ENCODE results near the gene OVCA2.

DNA sequence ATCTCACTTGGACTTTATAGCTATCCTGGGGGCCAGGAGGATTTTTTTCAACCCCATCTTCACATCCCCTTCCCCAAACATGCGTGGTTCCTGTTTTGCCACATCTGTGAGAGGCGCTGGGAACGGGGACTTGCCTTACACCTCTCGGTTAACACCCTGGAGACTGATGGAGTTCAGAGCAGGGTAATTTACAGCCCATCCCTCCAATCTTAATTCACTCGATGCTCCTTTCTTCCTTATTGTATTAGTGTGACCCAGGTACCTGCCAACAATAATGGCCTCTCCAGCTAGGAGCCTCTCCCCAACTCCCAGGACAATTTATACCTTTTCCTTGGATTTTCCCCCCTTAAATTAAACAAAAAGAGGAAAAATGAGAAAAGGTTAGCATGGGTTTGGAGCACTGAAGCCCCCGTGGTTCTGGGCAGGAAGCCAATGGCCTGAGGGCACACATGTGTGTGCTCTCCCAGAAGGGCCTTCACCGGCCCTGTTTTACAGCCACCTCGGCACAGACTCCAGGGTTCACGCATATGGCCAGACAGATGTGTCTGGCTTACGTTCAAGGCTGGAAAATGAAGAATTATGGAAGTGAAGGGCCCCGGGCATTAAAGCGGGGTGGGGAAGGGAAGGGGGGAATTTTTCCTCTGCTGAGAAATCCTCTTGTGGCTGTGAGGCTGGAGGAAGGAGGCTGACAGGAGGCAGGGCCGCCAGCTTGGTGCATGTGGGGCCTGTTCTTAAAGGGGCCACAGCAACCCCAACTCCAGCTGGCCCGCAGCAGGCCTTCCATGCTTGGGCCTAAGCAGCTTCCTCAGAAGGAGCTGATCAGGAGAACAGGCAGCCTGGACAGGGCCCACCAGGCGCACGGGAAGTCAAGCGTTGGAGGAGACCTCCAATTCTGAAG, 34.5 kb downstream of the OVCA2 start:
- TF ChIP-seq, protein P1, sequence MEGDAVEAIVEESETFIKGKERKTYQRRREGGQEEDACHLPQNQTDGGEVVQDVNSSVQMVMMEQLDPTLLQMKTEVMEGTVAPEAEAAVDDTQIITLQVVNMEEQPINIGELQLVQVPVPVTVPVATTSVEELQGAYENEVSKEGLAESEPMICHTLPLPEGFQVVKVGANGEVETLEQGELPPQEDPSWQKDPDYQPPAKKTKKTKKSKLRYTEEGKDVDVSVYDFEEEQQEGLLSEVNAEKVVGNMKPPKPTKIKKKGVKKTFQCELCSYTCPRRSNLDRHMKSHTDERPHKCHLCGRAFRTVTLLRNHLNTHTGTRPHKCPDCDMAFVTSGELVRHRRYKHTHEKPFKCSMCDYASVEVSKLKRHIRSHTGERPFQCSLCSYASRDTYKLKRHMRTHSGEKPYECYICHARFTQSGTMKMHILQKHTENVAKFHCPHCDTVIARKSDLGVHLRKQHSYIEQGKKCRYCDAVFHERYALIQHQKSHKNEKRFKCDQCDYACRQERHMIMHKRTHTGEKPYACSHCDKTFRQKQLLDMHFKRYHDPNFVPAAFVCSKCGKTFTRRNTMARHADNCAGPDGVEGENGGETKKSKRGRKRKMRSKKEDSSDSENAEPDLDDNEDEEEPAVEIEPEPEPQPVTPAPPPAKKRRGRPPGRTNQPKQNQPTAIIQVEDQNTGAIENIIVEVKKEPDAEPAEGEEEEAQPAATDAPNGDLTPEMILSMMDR (IDR thresholded peaks at IDR 0.05; ENCODE audit: insufficient read depth, low read length, poor library complexity, severe bottlenecking): no peak
- no peak for TF ChIP-seq EZH2phosphoT487 (conservative IDR thresholded peaks at IDR 0.05; ENCODE audit: low read length)

Data from SU-DHL-6 (cell line).